H1 (cell line): ENCODE data around the gene DEFB112. TPM values are rescaled to one million over a fixed set of nuclear protein-coding genes. Genes with fewer than 3 reads are reported as not detected.

Experiments
- CTCF ChIA-PET: fragments of 300-600 bp; sonication (Branson Sonifier 250); formaldehyde crosslinking; loops from one replicate; lab custom pipeline; 2021; ENCODE audit not compliant: partially characterized antibody; lab: Charles Lee
- POLR2A ChIA-PET: fragments of 300-600 bp; sonication (Branson Sonifier 250); formaldehyde crosslinking; loops from one replicate; lab custom pipeline; 2021; ENCODE audit warnings: inconsistent platforms; ENCODE audit not compliant: partially characterized antibody; lab: Charles Lee
- DNase-seq, 2 experiments: peaks; one replicate each; pipeline versions ENCODE4 v3.0.0 to v3.0.0-alpha.2; 2010 to 2022; ENCODE audit warnings: low spot score in 2 of 2, low read depth in 1 of 2, mixed read lengths in 1 of 2
- FAIRE-seq: peaks from 2 replicates; lab custom pipeline; 2011; peaks lifted over from hg19 to GRCh38; lab: Jason Lieb, UNC
- H2AFZ ChIP-seq: 2 replicates; pipeline ENCODE4 v1.8.1; 2012; ENCODE audit warnings: low read length, inconsistent platforms
- H2AK5ac ChIP-seq: 2 replicates; pipeline ENCODE4 v1.6.1; 2013; ENCODE audit warnings: low read depth, low read length
- H2BK120ac ChIP-seq: replicated peaks from 2 replicates; pipeline ENCODE3; 2013; ENCODE audit warnings: low read depth, low read length, inconsistent platforms
- H2BK12ac ChIP-seq: 2 replicates; pipeline ENCODE4 v1.6.1; 2013; ENCODE audit warnings: low read depth, low read length
- H2BK15ac ChIP-seq: 2 replicates; pipeline ENCODE4 v1.6.1; 2013; ENCODE audit warnings: low read length
- H2BK20ac ChIP-seq: 2 replicates; pipeline ENCODE4 v1.6.1; 2013; ENCODE audit warnings: low read length
- H2BK5ac ChIP-seq: 2 replicates; pipeline ENCODE4 v1.6.1; 2013; ENCODE audit warnings: low read depth, low read length
- H3K14ac ChIP-seq: 2 replicates; pipeline ENCODE4 v1.6.1; 2013; ENCODE audit warnings: inconsistent platforms; ENCODE audit not compliant: insufficient read length
- H3K18ac ChIP-seq: 2 replicates; pipeline ENCODE4 v1.6.1; 2013; ENCODE audit warnings: low read length; ENCODE audit errors: extremely low read depth
- H3K23ac ChIP-seq: 2 replicates; pipeline ENCODE4 v1.6.1; 2013; ENCODE audit warnings: inconsistent platforms; ENCODE audit not compliant: insufficient read length
- H3K23me2 ChIP-seq: 2 replicates; pipeline ENCODE4 v1.6.1; 2013; ENCODE audit warnings: low read depth, low read length
- H3K27ac ChIP-seq: 2 replicates; pipeline ENCODE4 v1.6.1; 2011; ENCODE audit warnings: low read depth, low read length, inconsistent platforms
- H3K27me3 ChIP-seq, 4 experiments: replicated peaks in 1 of 4; 1 replicate in 1 of 4; 2 replicates in 3 of 4; pipeline versions ENCODE4 v1.6.1 to v1.8.1; 2011 to 2013; ENCODE audit warnings: low read length in 3 of 4, mild to moderate bottlenecking in 3 of 4, inconsistent platforms in 2 of 4, mixed read lengths in 2 of 4, moderate library complexity in 1 of 4; ENCODE audit not compliant: control insufficient read depth in 3 of 4, insufficient read depth in 3 of 4; ENCODE audit errors: extremely low read depth in 1 of 4
- H3K36me3 ChIP-seq, 4 experiments: 2 replicates each; pipeline versions ENCODE4 v1.6.1 to v1.8.1; 2011 to 2013; ENCODE audit warnings: mild to moderate bottlenecking in 4 of 4, low read length in 3 of 4, moderate library complexity in 2 of 4, control low read depth in 1 of 4, inconsistent platforms in 1 of 4; ENCODE audit not compliant: insufficient read depth in 4 of 4, control insufficient read depth in 2 of 4
- H3K4ac ChIP-seq: replicated peaks from 2 replicates; pipeline ENCODE3; 2013; ENCODE audit warnings: low read length, low read depth, mixed read lengths, inconsistent platforms; ENCODE audit not compliant: insufficient read length
- H3K4me1 ChIP-seq, 4 experiments: replicated peaks in 1 of 4; 1 replicate in 1 of 4; 2 replicates in 3 of 4; pipeline versions ENCODE4 v1.6.1 to v1.8.1; 2011 to 2013; ENCODE audit warnings: low read length in 3 of 4, inconsistent platforms in 2 of 4, mixed read lengths in 1 of 4; ENCODE audit not compliant: insufficient read depth in 4 of 4, control insufficient read depth in 3 of 4
- H3K4me2 ChIP-seq, 2 experiments: 2 replicates each; pipeline versions ENCODE4 v1.6.1 to v1.8.1; 2011 to 2013; ENCODE audit warnings: low read depth in 2 of 2, low read length in 2 of 2, control low read depth in 1 of 2, inconsistent platforms in 1 of 2, mild to moderate bottlenecking in 1 of 2; ENCODE audit not compliant: insufficient read depth in 1 of 2
- H3K4me3 ChIP-seq, 4 experiments: fragments of 200-600, 300-600 bp in 1 of 4; sonication (generic), shearing (Covaris generic), sonication (Bioruptor Twin) in 1 of 4; 2 replicates each; pipeline versions ENCODE4 v1.5.1 to v1.8.1; 2011 to 2016; ENCODE audit warnings: low read length in 4 of 4, low read depth in 3 of 4, control low read depth in 2 of 4, inconsistent platforms in 2 of 4, mild to moderate bottlenecking in 2 of 4, mixed read lengths in 1 of 4, moderate library complexity in 1 of 4; ENCODE audit not compliant: insufficient read depth in 2 of 4; ENCODE audit errors: extremely low read depth in 1 of 4
- H3K56ac ChIP-seq: replicated peaks from 2 replicates; pipeline ENCODE3; 2013; ENCODE audit warnings: low read depth, mild to moderate bottlenecking, mixed read lengths, low read length, inconsistent platforms; ENCODE audit not compliant: insufficient read length
- H3K79me1 ChIP-seq: 2 replicates; pipeline ENCODE4 v1.6.1; 2013; ENCODE audit warnings: low read depth, low read length, control low read depth
- H3K79me2 ChIP-seq, 2 experiments: 2 replicates each; pipeline versions ENCODE4 v1.6.1 to v1.8.1; 2012 to 2013; ENCODE audit warnings: low read length in 2 of 2, mild to moderate bottlenecking in 2 of 2, inconsistent platforms in 1 of 2; ENCODE audit not compliant: insufficient read depth in 2 of 2, control insufficient read depth in 1 of 2
- H3K9ac ChIP-seq, 4 experiments: replicated peaks in 1 of 4; 1 replicate in 1 of 4; 2 replicates in 3 of 4; pipeline versions ENCODE4 v1.6.1 to v1.8.1; 2011 to 2013; ENCODE audit warnings: low read depth in 3 of 4, low read length in 3 of 4, control low read depth in 2 of 4, mild to moderate bottlenecking in 2 of 4, moderate library complexity in 2 of 4, inconsistent platforms in 1 of 4; ENCODE audit errors: extremely low read depth in 1 of 4
- H3K9me3 ChIP-seq, 2 experiments: 2 replicates each; pipeline versions ENCODE4 v1.6.1 to v1.8.1; 2012 to 2013; ENCODE audit warnings: mild to moderate bottlenecking in 2 of 2, moderate library complexity in 2 of 2, control low read depth in 1 of 2, inconsistent platforms in 1 of 2, low read depth in 1 of 2, low read length in 1 of 2, mixed read lengths in 1 of 2; ENCODE audit not compliant: insufficient read depth in 2 of 2
- H4K20me1 ChIP-seq, 2 experiments: replicated peaks in 1 of 2; 2 replicates each; pipeline versions ENCODE3 to v1.8.1; 2011 to 2013; ENCODE audit warnings: inconsistent platforms in 2 of 2, low read length in 2 of 2, mild to moderate bottlenecking in 1 of 2; ENCODE audit not compliant: insufficient read depth in 2 of 2, control insufficient read depth in 1 of 2
- H4K5ac ChIP-seq: 2 replicates; pipeline ENCODE4 v1.6.1; 2013; ENCODE audit warnings: low read length, low read depth, mixed read lengths, inconsistent platforms; ENCODE audit not compliant: insufficient read length
- H4K8ac ChIP-seq: 2 replicates; pipeline ENCODE4 v1.8.0; 2013; ENCODE audit warnings: mild to moderate bottlenecking, moderate library complexity, low read length, inconsistent platforms; ENCODE audit not compliant: insufficient read depth; ENCODE audit errors: extremely low read depth
- H4K91ac ChIP-seq: replicated peaks from 2 replicates; pipeline ENCODE3; 2013; ENCODE audit warnings: low read length, mixed read lengths, inconsistent platforms; ENCODE audit not compliant: insufficient read length
- ASH2L ChIP-seq: fragments of 200-600, 300-600 bp; sonication (generic); IDR thresholded peaks from one replicate; pipeline ENCODE4 v1.7.1; 2017; ENCODE audit warnings: low read length
- CHD2 ChIP-seq: IDR thresholded peaks from 2 replicates; pipeline ENCODE4 v1.6.1; 2012; ENCODE audit warnings: low read length, improper control_type of control experiment
- CREB1 ChIP-seq: IDR thresholded peaks from 2 replicates; pipeline ENCODE4 v1.6.1; 2012; ENCODE audit warnings: inconsistent platforms
- E2F6 ChIP-seq: IDR thresholded peaks from 2 replicates; pipeline ENCODE4 v1.6.1; 2012; ENCODE audit warnings: inconsistent platforms
- EGR1 ChIP-seq: IDR thresholded peaks from 2 replicates; pipeline ENCODE4 v1.6.1; 2011; ENCODE audit warnings: low read depth, low read length, borderline replicate concordance
- FOSL1 ChIP-seq: IDR thresholded peaks from 2 replicates; pipeline ENCODE4 v1.6.1; 2011; ENCODE audit warnings: mild to moderate bottlenecking, low read depth, low read length, moderate library complexity; ENCODE audit not compliant: insufficient read depth
- JUND ChIP-seq: IDR thresholded peaks from 2 replicates; pipeline ENCODE4 v1.6.1; 2011; ENCODE audit warnings: mild to moderate bottlenecking, improper control_type of control experiment, low read length
- KDM5A ChIP-seq: fragments of 200-600 bp; IDR thresholded peaks from 2 replicates; pipeline ENCODE4 v1.7.1; 2012; ENCODE audit warnings: mild to moderate bottlenecking, low read length, inconsistent platforms, mixed read lengths
- SIN3A ChIP-seq, 2 experiments: IDR thresholded peaks in 1 of 2; conservative IDR thresholded peaks in 1 of 2; 2 replicates each; pipeline ENCODE4 v1.6.1; 2011 to 2012; ENCODE audit warnings: low read length in 2 of 2, improper control_type of control experiment in 1 of 2, low read depth in 1 of 2, mild to moderate bottlenecking in 1 of 2
- TAF1 ChIP-seq: IDR thresholded peaks from 2 replicates; pipeline ENCODE4 v1.6.1; 2011; ENCODE audit warnings: mild to moderate bottlenecking, low read depth, low read length
- TBP ChIP-seq: IDR thresholded peaks from 2 replicates; pipeline ENCODE4 v1.6.1; 2011; ENCODE audit warnings: low read depth, low read length, improper control_type of control experiment
- TCF12 ChIP-seq: IDR thresholded peaks from 2 replicates; pipeline ENCODE4 v1.6.1; 2011; ENCODE audit warnings: low read depth, mild to moderate bottlenecking, low read length
- YY1 ChIP-seq: IDR thresholded peaks from 2 replicates; pipeline ENCODE4 v1.6.1; 2011; ENCODE audit warnings: low read depth, mild to moderate bottlenecking, low read length
- ZNF274 ChIP-seq: IDR thresholded peaks from 2 replicates; pipeline ENCODE4 v1.7.0; 2012; ENCODE audit warnings: low read length, borderline replicate concordance; ENCODE audit errors: extremely low read depth
- polyA plus RNA-seq, 7 experiments: library from polyadenylated mRNA; depleted of rRNA in 3 of 7; stranded (reverse) in 5 of 7; unstranded in 2 of 7; fragments of >200 nt in 5 of 7; fragments of 200-250 nt in 2 of 7; gene quantifications; 1 replicate in 5 of 7; 2 replicates in 1 of 7; 4 replicates in 1 of 7; pipeline versions ENCODE4 v1.2.1 to v1.2.3, GENCODE V29; 2011 to 2013; ENCODE audit warnings: missing spikeins in 2 of 7, mixed read lengths in 2 of 7
- total RNA-seq: library from RNA; stranded (reverse); fragmentation: NEBNext Ultra II Directional; extraction: Animal tissue kit (Norgen Biotek cat#: 25700); gene quantifications from 2 replicates; pipeline ENCODE4 v1.2.1, GENCODE V29; 2021

The DEFB112 gene
- total and polyA plus RNA-seq, 2 of the 8 experiments (the other 6 are each of a cell fraction or from before 2014, with no cell fraction given) = not detected

GRCh38 chr6:49995278-49995677 lies 54.5 kb downstream of the DEFB112 start:
- H4K91ac ChIP-seq = no peak overlapping the region
- CTCF ChIA-PET = no interaction called here
- no peak overlapping the region for H3K27ac ChIP-seq
- H3K79me2 ChIP-seq = no peaks in the 10 kb centered on the region
- no peak overlapping the region for H4K8ac ChIP-seq
- H4K20me1 ChIP-seq = no peaks in the 10 kb centered on the region
- no peak overlapping the region for H3K14ac ChIP-seq
- H3K9ac ChIP-seq = no peak overlapping the region
- H3K18ac ChIP-seq = no peak overlapping the region
- FAIRE-seq = no peak
- no peaks in the 10 kb centered on the region for H3K27me3 ChIP-seq
- no peak overlapping the region for H3K4ac ChIP-seq
- no peak overlapping the region for H2BK15ac ChIP-seq
- no peaks in the 10 kb centered on the region for H3K79me1 ChIP-seq
- no peak overlapping the region for H2BK20ac ChIP-seq
- H2AK5ac ChIP-seq = no peak overlapping the region
- no peak overlapping the region for H2BK5ac ChIP-seq
- no peaks in the 10 kb centered on the region for H3K23me2 ChIP-seq
- no peak overlapping the region for H3K56ac ChIP-seq
- no peaks in the 10 kb centered on the region for H3K36me3 ChIP-seq
- H3K4me1 ChIP-seq = no peaks in the 10 kb centered on the region
- H2BK120ac ChIP-seq = no peak overlapping the region
- no peak overlapping the region for H4K5ac ChIP-seq
- no peak overlapping the region for H3K4me2 ChIP-seq
- H3K4me3 ChIP-seq = no peak overlapping the region
- POLR2A ChIA-PET = no interaction called here
- no peak overlapping the region for H3K23ac ChIP-seq
- no peak for DNase-seq
- no peak overlapping the region for H2AFZ ChIP-seq
- H3K9me3 ChIP-seq = no peaks in the 10 kb centered on the region
- no peak overlapping the region for H2BK12ac ChIP-seq
- no peak for TF ChIP-seq EGR1
- no peak for TF ChIP-seq FOSL1
- TF ChIP-seq CREB1 = no peak
- TF ChIP-seq TBP = no peak
- no peak for TF ChIP-seq CHD2
- no peak for TF ChIP-seq SIN3A (conservative IDR thresholded peaks at IDR 0.05 in 1 of 2, IDR thresholded peaks at IDR 0.05 in 1 of 2; ENCODE audit: low read depth in 1 of 2, low read length in 2 of 2)
- TF ChIP-seq ASH2L = no peak
- TF ChIP-seq KDM5A = no peak
- no peak for TF ChIP-seq ZNF274
- TF ChIP-seq E2F6 = no peak
- no peak for TF ChIP-seq TCF12
- no peak for TF ChIP-seq TAF1
- TF ChIP-seq YY1 = no peak
- no peak for TF ChIP-seq JUND
